ENCODE measurements around the gene STIM1.

The STIM1 gene

DNA sequence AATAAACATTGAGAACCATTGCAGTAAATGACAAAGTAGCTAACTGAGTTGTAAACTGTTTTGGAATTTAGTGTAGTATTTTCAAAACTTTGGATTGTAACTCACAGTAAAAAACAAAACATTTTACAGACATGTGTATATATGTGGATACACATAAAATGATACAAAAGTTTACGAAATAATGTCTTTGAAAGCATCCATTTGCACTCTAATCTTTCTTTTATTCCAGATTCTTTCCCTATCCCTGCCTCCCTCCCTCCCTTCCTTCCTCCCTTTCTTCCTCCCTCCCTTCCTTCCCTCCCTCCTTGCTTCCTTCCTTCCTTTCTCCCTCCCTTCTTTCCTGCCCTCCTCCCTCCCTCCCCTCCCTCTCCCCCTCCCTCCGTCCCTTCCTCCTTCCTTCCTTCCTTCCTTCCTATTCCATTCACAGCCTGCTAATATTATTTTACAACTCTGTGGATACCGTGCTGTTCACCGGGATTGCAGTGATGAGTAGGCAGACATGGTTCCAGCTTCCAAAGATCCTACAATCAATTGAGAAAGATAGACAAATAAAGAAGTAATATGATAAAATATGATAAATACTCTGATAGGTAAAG lies 242.7 kb downstream of the STIM1 start:
- TF ChIP-seq, protein P1, sequence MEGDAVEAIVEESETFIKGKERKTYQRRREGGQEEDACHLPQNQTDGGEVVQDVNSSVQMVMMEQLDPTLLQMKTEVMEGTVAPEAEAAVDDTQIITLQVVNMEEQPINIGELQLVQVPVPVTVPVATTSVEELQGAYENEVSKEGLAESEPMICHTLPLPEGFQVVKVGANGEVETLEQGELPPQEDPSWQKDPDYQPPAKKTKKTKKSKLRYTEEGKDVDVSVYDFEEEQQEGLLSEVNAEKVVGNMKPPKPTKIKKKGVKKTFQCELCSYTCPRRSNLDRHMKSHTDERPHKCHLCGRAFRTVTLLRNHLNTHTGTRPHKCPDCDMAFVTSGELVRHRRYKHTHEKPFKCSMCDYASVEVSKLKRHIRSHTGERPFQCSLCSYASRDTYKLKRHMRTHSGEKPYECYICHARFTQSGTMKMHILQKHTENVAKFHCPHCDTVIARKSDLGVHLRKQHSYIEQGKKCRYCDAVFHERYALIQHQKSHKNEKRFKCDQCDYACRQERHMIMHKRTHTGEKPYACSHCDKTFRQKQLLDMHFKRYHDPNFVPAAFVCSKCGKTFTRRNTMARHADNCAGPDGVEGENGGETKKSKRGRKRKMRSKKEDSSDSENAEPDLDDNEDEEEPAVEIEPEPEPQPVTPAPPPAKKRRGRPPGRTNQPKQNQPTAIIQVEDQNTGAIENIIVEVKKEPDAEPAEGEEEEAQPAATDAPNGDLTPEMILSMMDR (IDR thresholded peaks at IDR 0.05; ENCODE audit: insufficient read depth, low read length, poor library complexity, severe bottlenecking), result no peak
- no peaks in the 10 kb centered on the region for H3K36me3 ChIP-seq (ENCODE audit: control insufficient read depth, insufficient read depth, low read length)
- DNase-seq (ENCODE audit: extremely low read depth, insufficient read length), result no peak
- H3K4me3 ChIP-seq (replicated peaks; ENCODE audit: low read depth, low read length), result no peak overlapping the region
- no peaks in the 10 kb centered on the region for H3K27me3 ChIP-seq (replicated peaks; ENCODE audit: control insufficient read depth, insufficient read depth, low read length)

DNA sequence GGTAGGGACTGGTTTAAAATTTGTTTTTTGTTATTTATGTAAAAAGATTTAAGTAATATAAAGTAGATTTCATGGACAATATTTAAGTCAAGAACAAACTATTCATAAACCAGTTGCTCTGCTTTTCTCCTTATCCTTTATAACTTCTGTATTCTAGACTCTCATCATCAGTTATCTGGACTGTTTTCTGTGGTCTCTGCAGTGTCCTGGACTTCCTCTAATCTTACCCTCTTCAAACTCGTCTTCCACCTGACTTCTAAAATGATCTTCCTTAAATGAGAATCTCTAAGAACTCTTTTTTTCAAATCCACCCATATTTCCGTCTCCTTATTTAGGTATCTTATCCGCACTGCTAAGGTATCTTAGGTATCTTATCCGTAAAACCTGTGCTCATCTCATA lies 247.2 kb downstream of the STIM1 start:
- TF ChIP-seq, protein P1 (IDR thresholded peaks at IDR 0.05; ENCODE audit: insufficient read depth, low read length, poor library complexity, severe bottlenecking), result no peak
- no peak for DNase-seq (ENCODE audit: extremely low read depth, insufficient read length)
- Histone ChIP-seq H3K4me3 (replicated peaks; ENCODE audit: low read depth, low read length) (no peak overlapping the region), H3K36me3 (ENCODE audit: control insufficient read depth, insufficient read depth, low read length) (no peaks in the 10 kb centered on the region), H3K27me3 (replicated peaks; ENCODE audit: control insufficient read depth, insufficient read depth, low read length) (no peaks in the 10 kb centered on the region)

DNA sequence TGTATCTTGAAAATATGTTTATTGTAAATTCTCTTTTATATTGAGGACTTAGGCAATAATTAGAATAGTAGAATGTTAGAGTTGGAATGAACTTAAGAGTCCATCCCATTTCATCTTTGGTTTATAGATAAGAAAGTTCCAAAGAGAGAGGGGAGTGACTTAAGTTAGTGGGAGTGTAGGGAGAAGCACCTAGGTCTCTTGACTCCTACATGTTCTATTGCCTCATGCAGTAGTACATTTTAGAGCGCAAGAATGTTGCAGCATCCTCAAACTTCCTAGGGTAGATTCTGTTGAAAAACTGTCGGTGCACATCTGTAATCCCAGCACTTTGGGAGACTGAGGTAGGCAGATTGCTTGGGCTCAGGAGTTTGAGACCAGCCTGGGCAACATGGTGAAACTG lies 247.8 kb downstream of the STIM1 start:
- TF ChIP-seq, protein P1 (IDR thresholded peaks at IDR 0.05; ENCODE audit: insufficient read depth, low read length, poor library complexity, severe bottlenecking), result no peak
- DNase-seq (ENCODE audit: extremely low read depth, insufficient read length), result no peak
- H3K27me3 ChIP-seq (replicated peaks; ENCODE audit: control insufficient read depth, insufficient read depth, low read length), result no peaks in the 10 kb centered on the region
- no peaks in the 10 kb centered on the region for H3K36me3 ChIP-seq (ENCODE audit: control insufficient read depth, insufficient read depth, low read length)
- H3K4me3 ChIP-seq (replicated peaks; ENCODE audit: low read depth, low read length), result no peak overlapping the region

DNA sequence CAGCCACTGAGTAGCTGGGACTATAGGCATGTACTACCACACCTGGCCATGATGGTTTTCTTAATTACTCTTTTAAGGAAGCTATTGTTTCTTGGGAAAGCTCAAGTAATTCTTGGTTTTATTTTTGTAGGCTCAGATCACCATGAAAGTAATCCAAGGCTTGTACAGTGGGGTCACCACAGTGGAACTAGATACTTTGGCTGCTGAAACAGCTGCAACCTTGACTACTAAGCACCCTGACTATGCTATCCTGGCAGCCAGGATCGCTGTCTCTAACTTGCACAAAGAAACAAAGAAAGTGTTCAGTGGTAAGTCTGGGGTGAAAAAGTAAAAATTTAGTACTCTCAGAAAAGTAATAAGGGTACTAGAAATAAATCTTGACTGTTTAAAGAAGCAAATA lies 250.5 kb downstream of the STIM1 start:
- TF ChIP-seq, protein P1 (IDR thresholded peaks at IDR 0.05; ENCODE audit: insufficient read depth, low read length, poor library complexity, severe bottlenecking), result no peak
- H3K4me3 ChIP-seq (replicated peaks; ENCODE audit: low read depth, low read length), result no peak overlapping the region
- H3K27me3 ChIP-seq (replicated peaks; ENCODE audit: control insufficient read depth, insufficient read depth, low read length), result no peaks in the 10 kb centered on the region
- no peaks in the 10 kb centered on the region for H3K36me3 ChIP-seq (ENCODE audit: control insufficient read depth, insufficient read depth, low read length)
- DNase-seq (ENCODE audit: extremely low read depth, insufficient read length), result no peak

DNA sequence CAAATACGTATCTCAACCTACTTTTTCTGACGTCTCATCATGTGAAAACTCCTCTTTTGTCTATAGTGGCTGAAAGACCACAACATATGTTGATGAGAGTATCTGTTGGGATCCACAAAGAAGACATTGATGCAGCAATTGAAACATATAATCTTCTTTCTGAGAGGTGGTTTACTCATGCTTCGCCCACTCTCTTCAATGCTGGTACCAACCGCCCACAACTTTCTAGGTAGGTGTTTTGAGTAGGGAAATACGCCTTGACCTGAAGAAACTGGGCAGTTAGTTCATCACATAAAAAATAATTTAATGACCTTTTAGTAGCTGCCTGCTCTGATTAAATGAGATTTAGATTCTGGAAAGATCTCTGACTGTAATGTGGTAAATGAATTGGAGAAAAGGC lies 256.4 kb downstream of the STIM1 start:
- DNase-seq (ENCODE audit: extremely low read depth, insufficient read length), result no peak
- Histone ChIP-seq H3K36me3 (ENCODE audit: control insufficient read depth, insufficient read depth, low read length) (peaks cover 3% of the 10 kb centered on the region), H3K27me3 (replicated peaks; ENCODE audit: control insufficient read depth, insufficient read depth, low read length) (no peaks in the 10 kb centered on the region), H3K4me3 (replicated peaks; ENCODE audit: low read depth, low read length) (no peak overlapping the region)
- TF ChIP-seq, protein P1 (IDR thresholded peaks at IDR 0.05; ENCODE audit: insufficient read depth, low read length, poor library complexity, severe bottlenecking), result no peak

DNA sequence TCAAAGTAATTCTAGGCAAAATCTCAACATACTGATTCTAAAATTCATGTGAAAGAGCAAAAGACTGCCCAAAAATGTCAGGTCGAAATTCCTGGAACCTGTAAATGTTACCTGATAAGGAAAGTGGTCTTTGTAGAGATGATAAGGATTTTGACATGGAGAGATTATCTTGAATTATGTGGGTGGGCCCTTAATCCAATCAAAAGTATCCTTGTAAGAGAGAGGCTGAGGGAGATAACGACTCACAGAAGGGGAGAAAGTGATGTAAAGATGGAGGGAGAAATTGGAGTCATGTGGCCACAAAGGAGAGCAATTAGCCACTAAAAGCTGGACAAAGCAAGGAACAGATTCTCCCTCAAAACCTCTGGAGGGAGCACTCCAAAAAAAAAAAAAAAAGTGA lies 259.7 kb downstream of the STIM1 start:
- H3K4me3 ChIP-seq (replicated peaks; ENCODE audit: low read depth, low read length), result no peak overlapping the region
- no peak for DNase-seq (ENCODE audit: extremely low read depth, insufficient read length)
- H3K27me3 ChIP-seq (replicated peaks; ENCODE audit: control insufficient read depth, insufficient read depth, low read length), result no peaks in the 10 kb centered on the region
- peaks cover 3% of the 10 kb centered on the region for H3K36me3 ChIP-seq (ENCODE audit: control insufficient read depth, insufficient read depth, low read length)
- TF ChIP-seq, protein P1 (IDR thresholded peaks at IDR 0.05; ENCODE audit: insufficient read depth, low read length, poor library complexity, severe bottlenecking), result no peak

All from GM06990 (cell line).